ENCODE measurements around the gene C4A.

DNA sequence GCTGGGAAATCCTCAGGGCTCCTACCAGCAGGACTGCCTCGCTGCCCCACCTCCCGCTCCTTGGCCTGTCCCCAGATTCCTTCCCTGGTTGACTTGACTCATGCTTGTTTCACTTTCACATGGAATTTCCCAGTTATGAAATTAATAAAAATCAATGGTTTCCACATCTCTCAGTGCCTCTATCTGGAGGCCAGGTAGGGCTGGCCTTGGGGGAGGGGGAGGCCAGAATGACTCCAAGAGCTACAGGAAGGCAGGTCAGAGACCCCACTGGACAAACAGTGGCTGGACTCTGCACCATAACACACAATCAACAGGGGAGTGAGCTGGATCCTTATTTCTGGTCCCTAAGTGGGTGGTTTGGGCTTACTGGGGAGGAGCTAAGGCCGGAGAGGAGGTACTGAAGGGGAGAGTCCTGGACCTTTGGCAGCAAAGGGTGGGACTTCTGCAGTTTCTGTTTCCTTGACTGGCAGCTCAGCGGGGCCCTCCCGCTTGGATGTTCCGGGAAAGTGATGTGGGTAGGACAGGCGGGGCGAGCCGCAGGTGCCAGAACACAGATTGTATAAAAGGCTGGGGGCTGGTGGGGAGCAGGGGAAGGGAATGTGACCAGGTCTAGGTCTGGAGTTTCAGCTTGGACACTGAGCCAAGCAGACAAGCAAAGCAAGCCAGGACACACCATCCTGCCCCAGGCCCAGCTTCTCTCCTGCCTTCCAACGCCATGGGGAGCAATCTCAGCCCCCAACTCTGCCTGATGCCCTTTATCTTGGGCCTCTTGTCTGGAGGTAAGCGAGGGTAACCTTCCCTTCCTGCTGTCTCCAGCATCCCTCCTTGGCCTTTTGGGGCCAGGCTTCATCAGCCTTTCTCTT, 36.1 kb upstream of the C4A start, which contains the start of gene CFB:
- TF ChIP-seq, protein P1, sequence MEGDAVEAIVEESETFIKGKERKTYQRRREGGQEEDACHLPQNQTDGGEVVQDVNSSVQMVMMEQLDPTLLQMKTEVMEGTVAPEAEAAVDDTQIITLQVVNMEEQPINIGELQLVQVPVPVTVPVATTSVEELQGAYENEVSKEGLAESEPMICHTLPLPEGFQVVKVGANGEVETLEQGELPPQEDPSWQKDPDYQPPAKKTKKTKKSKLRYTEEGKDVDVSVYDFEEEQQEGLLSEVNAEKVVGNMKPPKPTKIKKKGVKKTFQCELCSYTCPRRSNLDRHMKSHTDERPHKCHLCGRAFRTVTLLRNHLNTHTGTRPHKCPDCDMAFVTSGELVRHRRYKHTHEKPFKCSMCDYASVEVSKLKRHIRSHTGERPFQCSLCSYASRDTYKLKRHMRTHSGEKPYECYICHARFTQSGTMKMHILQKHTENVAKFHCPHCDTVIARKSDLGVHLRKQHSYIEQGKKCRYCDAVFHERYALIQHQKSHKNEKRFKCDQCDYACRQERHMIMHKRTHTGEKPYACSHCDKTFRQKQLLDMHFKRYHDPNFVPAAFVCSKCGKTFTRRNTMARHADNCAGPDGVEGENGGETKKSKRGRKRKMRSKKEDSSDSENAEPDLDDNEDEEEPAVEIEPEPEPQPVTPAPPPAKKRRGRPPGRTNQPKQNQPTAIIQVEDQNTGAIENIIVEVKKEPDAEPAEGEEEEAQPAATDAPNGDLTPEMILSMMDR (conservative IDR thresholded peaks at IDR 0.05 in 1 of 2, IDR thresholded peaks at IDR 0.05 in 1 of 2; ENCODE audit: extremely low read depth in 1 of 2, insufficient read depth in 1 of 2, low read depth in 1 of 2, low read length in 2 of 2), result no peak
- no peak for TF ChIP-seq EZH2 (IDR thresholded peaks at IDR 0.05; ENCODE audit: borderline replicate concordance, low read length)
